Measurements from ENCODE around the gene JUN. TPM values are rescaled to one million over a fixed set of nuclear protein-coding genes. Genes with fewer than 3 reads are reported as not detected.

JUN gene
- total RNA-seq, 1 experiment from 2014 or later, result 74.7 TPM

- H3K9me3 ChIP-seq (ENCODE audit: insufficient read depth, low read depth), result peaks cover 7% of the 10 kb centered on the region; the same call in 1 of the 2 replicates
- DNase-seq, result no peak
- H3K4me3 ChIP-seq, result no peak overlapping the region
- no peak overlapping the region for H2AFZ ChIP-seq
- no peaks in the 10 kb centered on the region for H3K36me3 ChIP-seq (ENCODE audit: low read depth)
- H3K27me3 ChIP-seq (ENCODE audit: insufficient read depth, low read depth), result no peaks in the 10 kb centered on the region
- no peak overlapping the region for H3K27ac ChIP-seq
- intact Hi-C loops (cut with micrococcal nuclease; ENCODE audit: unreplicated experiment), result loop anchor here (10.0 kb wide), 2 partner anchors 275 to 695 kb away; no protein-coding TSS in a partner anchor
- no peak overlapping the region for H3K4me2 ChIP-seq
- TF ChIP-seq, protein P1, sequence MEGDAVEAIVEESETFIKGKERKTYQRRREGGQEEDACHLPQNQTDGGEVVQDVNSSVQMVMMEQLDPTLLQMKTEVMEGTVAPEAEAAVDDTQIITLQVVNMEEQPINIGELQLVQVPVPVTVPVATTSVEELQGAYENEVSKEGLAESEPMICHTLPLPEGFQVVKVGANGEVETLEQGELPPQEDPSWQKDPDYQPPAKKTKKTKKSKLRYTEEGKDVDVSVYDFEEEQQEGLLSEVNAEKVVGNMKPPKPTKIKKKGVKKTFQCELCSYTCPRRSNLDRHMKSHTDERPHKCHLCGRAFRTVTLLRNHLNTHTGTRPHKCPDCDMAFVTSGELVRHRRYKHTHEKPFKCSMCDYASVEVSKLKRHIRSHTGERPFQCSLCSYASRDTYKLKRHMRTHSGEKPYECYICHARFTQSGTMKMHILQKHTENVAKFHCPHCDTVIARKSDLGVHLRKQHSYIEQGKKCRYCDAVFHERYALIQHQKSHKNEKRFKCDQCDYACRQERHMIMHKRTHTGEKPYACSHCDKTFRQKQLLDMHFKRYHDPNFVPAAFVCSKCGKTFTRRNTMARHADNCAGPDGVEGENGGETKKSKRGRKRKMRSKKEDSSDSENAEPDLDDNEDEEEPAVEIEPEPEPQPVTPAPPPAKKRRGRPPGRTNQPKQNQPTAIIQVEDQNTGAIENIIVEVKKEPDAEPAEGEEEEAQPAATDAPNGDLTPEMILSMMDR (conservative IDR thresholded peaks at IDR 0.05), result no peak
- no peak for TF ChIP-seq EZH2 (IDR thresholded peaks at IDR 0.05; ENCODE audit: low read depth)
- H3K79me2 ChIP-seq (ENCODE audit: low read depth), result no peaks in the 10 kb centered on the region; the same call in 1 of the 2 replicates
- peaks cover 28% of the 10 kb centered on the region for H3K4me1 ChIP-seq (replicated peaks; ENCODE audit: insufficient read depth)
- ChIA-PET POLR2A (ENCODE audit: unreplicated experiment) (no interaction called here), CTCF (no interaction called here)
- peaks cover 16% of the 10 kb centered on the region for H3F3A ChIP-seq (ENCODE audit: insufficient read depth, low read depth)
- no TSS peak for BruUV-seq (replicated peaks)
- H3K9me2 ChIP-seq (ENCODE audit: insufficient read depth), result no peaks in the 10 kb centered on the region
- H4K20me1 ChIP-seq (ENCODE audit: insufficient read depth), result no peaks in the 10 kb centered on the region
Observed at GRCh38 chr1:58789996-58790660, 6.3 kb upstream of the JUN start.

- no peaks in the 10 kb centered on the region; the same call in 1 of the 2 replicates for H3K79me2 ChIP-seq (ENCODE audit: low read depth)
- H3K9me3 ChIP-seq (ENCODE audit: insufficient read depth, low read depth), result peaks cover 7% of the 10 kb centered on the region; the same call in 1 of the 2 replicates
- H3K9me2 ChIP-seq (ENCODE audit: insufficient read depth), result no peaks in the 10 kb centered on the region
- H4K20me1 ChIP-seq (ENCODE audit: insufficient read depth), result no peaks in the 10 kb centered on the region
- POLR2A ChIA-PET (ENCODE audit: unreplicated experiment), result no interaction called here
- DNase-seq, result peak in 1 of 2 experiments; percentile 18
- no peak overlapping the region for H3K27ac ChIP-seq
- peaks cover 21% of the 10 kb centered on the region for H3F3A ChIP-seq (ENCODE audit: insufficient read depth, low read depth)
- no peaks in the 10 kb centered on the region for H3K27me3 ChIP-seq (ENCODE audit: insufficient read depth, low read depth)
- no TSS peak for BruUV-seq (replicated peaks)
- H3K4me3 ChIP-seq, result no peak overlapping the region
- CTCF ChIA-PET, result no interaction called here
- TF ChIP-seq EZH2 (IDR thresholded peaks at IDR 0.05; ENCODE audit: low read depth), result no peak
- TF ChIP-seq, protein P1 (conservative IDR thresholded peaks at IDR 0.05), result no peak
- H3K4me2 ChIP-seq, result no peak overlapping the region
- no peak overlapping the region for H2AFZ ChIP-seq
- no peaks in the 10 kb centered on the region for H3K36me3 ChIP-seq (ENCODE audit: low read depth)
- H3K4me1 ChIP-seq (replicated peaks; ENCODE audit: insufficient read depth), result peaks cover 28% of the 10 kb centered on the region
- intact Hi-C loops (cut with micrococcal nuclease; ENCODE audit: unreplicated experiment), result loop anchor here (10.0 kb wide), 2 partner anchors 275 to 695 kb away; no protein-coding TSS in a partner anchor
Observed at GRCh38 chr1:58789322-58789856, 5.5 kb upstream of the JUN start.

DNA sequence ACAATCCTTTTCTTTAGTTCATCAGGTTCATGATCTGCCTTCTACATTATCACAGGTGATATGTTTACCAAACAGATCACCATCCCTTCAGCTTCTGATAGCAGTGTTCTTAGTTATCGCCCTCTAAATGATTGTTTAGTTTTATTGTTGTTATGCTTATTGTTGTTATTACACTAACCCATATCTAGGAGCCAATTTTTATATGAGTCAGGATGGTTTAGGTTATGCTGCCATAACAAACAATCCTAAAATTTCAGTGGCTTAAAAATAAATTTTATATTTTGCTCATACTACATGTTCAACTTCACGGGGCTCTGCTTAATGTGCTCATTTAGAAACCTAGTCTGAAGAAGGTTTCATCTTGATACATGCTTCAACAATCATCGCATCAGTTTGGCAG, 4.4 kb upstream of the JUN start:
- ChIA-PET POLR2A (ENCODE audit: unreplicated experiment) (no interaction called here), CTCF (interaction anchor here (0.6 kb wide), 1 partner anchor 487 kb away, joined by 3 read pairs; no protein-coding TSS in a partner anchor)
- peaks cover 26% of the 10 kb centered on the region for H3F3A ChIP-seq (ENCODE audit: insufficient read depth, low read depth)
- H2AFZ ChIP-seq, result no peak overlapping the region
- H3K4me2 ChIP-seq, result no peak overlapping the region
- H3K27ac ChIP-seq, result no peak overlapping the region
- no TSS peak for BruUV-seq (replicated peaks)
- DNase-seq, result no peak
- no peaks in the 10 kb centered on the region for H3K27me3 ChIP-seq (ENCODE audit: insufficient read depth, low read depth)
- H3K36me3 ChIP-seq (ENCODE audit: low read depth), result no peaks in the 10 kb centered on the region
- peaks cover 7% of the 10 kb centered on the region; the same call in 1 of the 2 replicates for H3K9me3 ChIP-seq (ENCODE audit: insufficient read depth, low read depth)
- H4K20me1 ChIP-seq (ENCODE audit: insufficient read depth), result peaks cover 5% of the 10 kb centered on the region
- H3K9me2 ChIP-seq (ENCODE audit: insufficient read depth), result no peaks in the 10 kb centered on the region
- H3K4me3 ChIP-seq, result no peak overlapping the region
- H3K4me1 ChIP-seq (replicated peaks; ENCODE audit: insufficient read depth), result peaks cover 28% of the 10 kb centered on the region
- TF ChIP-seq EZH2 (IDR thresholded peaks at IDR 0.05; ENCODE audit: low read depth), result no peak
- TF ChIP-seq, protein P1 (conservative IDR thresholded peaks at IDR 0.05), result no peak
- intact Hi-C loops (cut with micrococcal nuclease; ENCODE audit: unreplicated experiment), result loop anchor here (10.0 kb wide), 2 partner anchors 273 to 697 kb away; no protein-coding TSS in a partner anchor
- peaks cover 5% of the 10 kb centered on the region for H3K79me2 ChIP-seq (ENCODE audit: low read depth)

All from PC-9 (cell line).